ENCODE results near the gene HEATR1. TPM values are rescaled to one million over a fixed set of nuclear protein-coding genes. Genes with fewer than 3 reads are reported as not detected.
A peak's percentile ranks its signal among the peaks of the same experiment; 100 is the strongest.

The HEATR1 gene
- total RNA-seq (2014; rRNA removed; shearing (Covaris generic)) (30.5 and 34.4 TPM in 2 replicates), total RNA-seq (2022) (65.2 and 69.0 TPM in 2 replicates), Bru-seq, nascent RNA (percentile 90 among the genes with signal in this experiment), BruChase-seq, experiment 1, labeled RNA remaining after a 6-hour chase (percentile 94 among the genes with signal in this experiment), BruChase-seq, experiment 2, labeled RNA remaining after a 2-hour chase (percentile 94 among the genes with signal in this experiment)
- long read RNA-seq, full-length matches to known transcripts, result 75 of 102 reads
- long read RNA-seq, partial matches to known transcripts, result 16 of 102 reads
- long read RNA-seq, other reads (novel, unspliced or antisense), result 11 of 102 reads

GRCh38 chr1:236603991-236604904, at the start of gene HEATR1:
Gene HEATR1, minus strand, starts transcription at chr1:236604516. Its CDS starts 421 bp downstream, at chr1:236604095.
- intact Hi-C loops (cut with micrococcal nuclease; ENCODE audit: unreplicated experiment), result loop anchor here (1.0 to 10.0 kb wide), 3 partner anchors 191 to 781 kb away; partner anchors contain the start of gene MTR
- Histone ChIP-seq H3K79me2 (ENCODE audit: insufficient read depth, low read depth, low read length) (peaks cover 25% of the 10 kb centered on the region), H3K4me1 (ENCODE audit: insufficient read depth, low read length, poor library complexity, severe bottlenecking) (peaks cover 14% of the 10 kb centered on the region), H3K27ac (ENCODE audit: low read depth, low read length, poor library complexity, severe bottlenecking) (peak within 1 kb of the TSS; percentile 8), H4K20me1 (ENCODE audit: insufficient read depth, low read length) (peaks cover 8% of the 10 kb centered on the region; the same call in 1 of the 2 replicates), H3K9me2 (ENCODE audit: insufficient read depth, low read length) (no peaks in the 10 kb centered on the region), H3K9me3 (ENCODE audit: low read length) (no peaks in the 10 kb centered on the region), H2AFZ (ENCODE audit: low read length) (peak within 1 kb of the TSS; percentile 98), H3K36me3 (ENCODE audit: insufficient read depth, low read length) (peaks cover 39% of the 10 kb centered on the region), H3K4me2 (ENCODE audit: low read length) (peak within 1 kb of the TSS; percentile 92), H3K4me3 (ENCODE audit: low read depth, low read length, poor library complexity, severe bottlenecking) (peak within 1 kb of the TSS; percentile 88)
- BruUV-seq (replicated peaks), result TSS peak; percentile 85
- peak; percentile 91 for DNase-seq (ENCODE audit: low spot score)
- ChIA-PET POLR2A (interaction anchor here (0.5 to 1.6 kb wide), 21 partner anchors 9 to 734 kb away, joined by 3 to 8 read pairs (median 4); partner anchors contain the start of gene MTR), CTCF (ENCODE audit: unreplicated experiment) (no interaction called here)
- no peak for TF ChIP-seq EZH2phosphoT487 (IDR thresholded peaks at IDR 0.05; ENCODE audit: borderline replicate concordance, low read depth, low read length)
- TF ChIP-seq CTCF (conservative IDR thresholded peaks at IDR 0.05; ENCODE audit: low read length), result 0 out of 2 replicates have a peak, but pooled peaks have one; percentile 6

GRCh38 chr1:236645016-236645680, 40.8 kb upstream of the HEATR1 start:
- CTCF ChIA-PET (ENCODE audit: unreplicated experiment), result no interaction called here
- no peak for DNase-seq (ENCODE audit: low spot score)

More at GRCh38 chr1:236645016-236645680, 40.8 kb upstream of the HEATR1 start:
- POLR2A ChIA-PET, result no interaction called here
- H3K4me2 ChIP-seq (ENCODE audit: low read length), result no peak overlapping the region
- H3K4me3 ChIP-seq (ENCODE audit: low read depth, low read length, poor library complexity, severe bottlenecking), result no peak overlapping the region
- H4K20me1 ChIP-seq (ENCODE audit: insufficient read depth, low read length), result no peaks in the 10 kb centered on the region
- H3K79me2 ChIP-seq (ENCODE audit: insufficient read depth, low read depth, low read length), result no peaks in the 10 kb centered on the region
- no peaks in the 10 kb centered on the region for H3K9me3 ChIP-seq (ENCODE audit: low read length)
- H3K4me1 ChIP-seq (ENCODE audit: insufficient read depth, low read length, poor library complexity, severe bottlenecking), result no peaks in the 10 kb centered on the region
- TF ChIP-seq CTCF (conservative IDR thresholded peaks at IDR 0.05; ENCODE audit: low read length), result no peak
- no peak for TF ChIP-seq EZH2phosphoT487 (IDR thresholded peaks at IDR 0.05; ENCODE audit: borderline replicate concordance, low read depth, low read length)
- no peaks in the 10 kb centered on the region for H3K36me3 ChIP-seq (ENCODE audit: insufficient read depth, low read length)
- H3K9me2 ChIP-seq (ENCODE audit: insufficient read depth, low read length), result no peaks in the 10 kb centered on the region
- no peak overlapping the region for H3K27ac ChIP-seq (ENCODE audit: low read depth, low read length, poor library complexity, severe bottlenecking)
- no peak overlapping the region for H2AFZ ChIP-seq (ENCODE audit: low read length)
- intact Hi-C loops (cut with micrococcal nuclease; ENCODE audit: unreplicated experiment), result no loop called here
- no TSS peak for BruUV-seq (replicated peaks)
